GM12878 (cell line): ENCODE measurements around the gene SPAG16. TPM values are rescaled to one million over a fixed set of nuclear protein-coding genes. Genes with fewer than 3 reads are reported as not detected.

ENCODE experiments used
- ATAC-seq: fragments of 200-7000 bp; cut with Tn5 transposase; 3 replicates; pipeline ENCODE4 v1.9.1; 2020; ENCODE audit warnings: mild to moderate bottlenecking, moderate library complexity
- BruUV-seq: library from RNA; stranded (reverse); fragments of 400-500 nt; replicated peaks from 2 replicates; lab custom pipeline; 2021; lab: Mats Ljungman, UMichigan
- CTCF ChIA-PET: fragments of 300-600 bp; sonication (Branson Sonifier 250); formaldehyde crosslinking; extraction: SDS; loops from one replicate; lab custom pipeline; 2021; ENCODE audit warnings: inconsistent platforms; lab: Yijun Ruan, JAX
- POLR2A ChIA-PET: fragments of 350-600 bp; formaldehyde crosslinking; extraction: SDS; loops from one replicate; lab custom pipeline; 2021; ENCODE audit warnings: inconsistent platforms; lab: Charles Lee
- RAD21 ChIA-PET: fragments of 300-600 bp; sonication (Branson Sonifier 250); formaldehyde crosslinking; loops from one replicate; lab custom pipeline; 2023; ENCODE audit warnings: antibody characterized with exemption; ENCODE audit not compliant: unreplicated experiment; lab: Charles Lee
- SMC1A ChIA-PET: fragments of 300-600 bp; sonication (Branson Sonifier 250); formaldehyde crosslinking; loops from one replicate; lab custom pipeline; 2023; ENCODE audit not compliant: unreplicated experiment, uncharacterized antibody; lab: Charles Lee
- DNase-seq: peaks from one replicate; pipeline ENCODE4 v3.0.0-alpha.2; 2011; ENCODE audit warnings: low read depth, low spot score
- FAIRE-seq: peaks from 3 replicates; lab custom pipeline; 2011; peaks lifted over from hg19 to GRCh38; lab: Jason Lieb, UNC
- H2AFZ ChIP-seq: 2 replicates; pipeline ENCODE4 v1.6.0; 2011; ENCODE audit warnings: low read depth, low read length, control low read depth; ENCODE audit not compliant: control insufficient read depth
- H3K27ac ChIP-seq: 2 replicates; pipeline ENCODE4 v1.5.1; 2011; ENCODE audit warnings: control low read depth; ENCODE audit not compliant: control insufficient read depth, insufficient read depth
- H3K27me3 ChIP-seq, 2 experiments: replicated peaks in 1 of 2; 2 replicates each; pipeline versions ENCODE4 v1.6.0 to v1.6.1; 2011; ENCODE audit warnings: low read length in 1 of 2; ENCODE audit not compliant: control insufficient read depth in 2 of 2, insufficient read depth in 2 of 2
- H3K36me3 ChIP-seq, 2 experiments: 2 replicates each; pipeline ENCODE4 v1.5.1; 2011; ENCODE audit warnings: low read length in 1 of 2; ENCODE audit not compliant: control insufficient read depth in 2 of 2, insufficient read depth in 2 of 2
- H3K4me1 ChIP-seq: 2 replicates; pipeline ENCODE4 v1.6.1; 2011; ENCODE audit warnings: mild to moderate bottlenecking, low read length, moderate library complexity, mixed read lengths; ENCODE audit not compliant: control insufficient read depth, insufficient read depth
- H3K4me2 ChIP-seq: 2 replicates; pipeline ENCODE4 v1.6.0; 2011; ENCODE audit warnings: control low read depth; ENCODE audit not compliant: control insufficient read depth, insufficient read depth
- H3K4me3 ChIP-seq: fragments of 200-600 bp; sonication (generic); 2 replicates; pipeline ENCODE4 v1.5.1; 2016
- H3K79me2 ChIP-seq: 2 replicates; pipeline ENCODE4 v1.6.0; 2011; ENCODE audit warnings: low read length; ENCODE audit not compliant: control insufficient read depth, insufficient read depth
- H3K9ac ChIP-seq: 2 replicates; pipeline ENCODE4 v1.8.0; 2011; ENCODE audit warnings: low read length, control low read depth, mixed read lengths; ENCODE audit not compliant: control insufficient read depth, insufficient read depth
- H3K9me3 ChIP-seq: replicated peaks from 3 replicates; pipeline ENCODE4 v1.5.1; 2011; ENCODE audit warnings: mild to moderate bottlenecking, low read length; ENCODE audit not compliant: control insufficient read depth, insufficient read depth
- H4K20me1 ChIP-seq: 2 replicates; pipeline ENCODE4 v1.6.0; 2011; ENCODE audit not compliant: control insufficient read depth, insufficient read depth
- BACH1 ChIP-seq: fragments of 450-650 bp; IDR thresholded peaks from 2 replicates; pipeline ENCODE4 v1.6.1; 2017; ENCODE audit warnings: mild to moderate bottlenecking, borderline replicate concordance
- CEBPZ ChIP-seq: fragments of 150-350 bp; IDR thresholded peaks from 2 replicates; pipeline ENCODE4 v1.6.1; 2016; ENCODE audit warnings: low read depth, low read length
- HCFC1 ChIP-seq: fragments of 150-350 bp; IDR thresholded peaks from 2 replicates; pipeline ENCODE4 v1.6.1; 2014; ENCODE audit warnings: low read length
- WGBS: methylation state at CpG from one replicate; pipeline ENCODE4 v1.1.6; 2016; ENCODE audit warnings: low lambda C conversion rate; ENCODE audit not compliant: insufficient replicate concordance, insufficient coverage; ENCODE audit errors: missing lambda C conversion rate; 5-methylcytosine and 5-hydroxymethylcytosine counted together
- in situ Hi-C: fragments of 300-500 bp; cut with MboI; formaldehyde crosslinking; loops from 9 replicates; pipeline ENCODE4 v1.14.3; 2018; ENCODE audit warnings: mixed read lengths
- intact Hi-C: fragments of 100-400 bp; cut with micrococcal nuclease; formaldehyde crosslinking; loops from one replicate; pipeline ENCODE4 v1.14.2; 2022; ENCODE audit not compliant: unreplicated experiment
- polyA plus RNA-seq, 11 experiments: library from polyadenylated mRNA; depleted of rRNA in 4 of 11; unstranded in 6 of 11; stranded (reverse) in 5 of 11; fragments of >200 nt; fragmentation: Nextera tagmentation in 4 of 11; fragmentation: Illumina TruSeq in 1 of 11; extraction: Ambion mirVana in 4 of 11; extraction: Trizol in 1 of 11; gene quantifications; 1 replicate in 1 of 11; 2 replicates in 10 of 11; pipeline versions ENCODE4 v1.2.1 to v1.2.3, GENCODE V29; 2011 to 2016; ENCODE audit warnings: inconsistent platforms in 2 of 11, missing spikeins in 2 of 11, low read depth in 1 of 11
- total RNA-seq, 4 experiments: library from RNA; depleted of rRNA in 3 of 4; stranded (reverse); fragments of >200 nt in 3 of 4; fragmentation: Illumina TruSeq in 1 of 4; extraction: Trizol in 1 of 4; gene quantifications; 2 replicates each; pipeline versions ENCODE4 v1.2.1 to v1.2.3, GENCODE V29; 2013 to 2021

Gene SPAG16
- total and polyA plus RNA-seq, 10 of the 15 experiments (the other 5 are each of a cell fraction or from before 2014, with no cell fraction given), result 6.0 to 25.0 (median 15.2) TPM

- RAD21 ChIA-PET, result interaction anchor here (1.0 to 2.0 kb wide), 2 partner anchors 9 to 34 kb away, joined by 3 to 7 read pairs; no protein-coding TSS in a partner anchor
- POLR2A ChIA-PET, result no interaction called here
- in situ Hi-C loops, result no loop called here
- H3K27ac ChIP-seq, result no peak overlapping the region
- 53% methylated on average over 3 of the region's 3 CpGs for WGBS
- H3K36me3 ChIP-seq, result no peaks in the 10 kb centered on the region
- no peak for DNase-seq
- CTCF ChIA-PET, result no interaction called here
- no peaks in the 10 kb centered on the region for H3K9me3 ChIP-seq
- intact Hi-C loops, result loop anchor here (10.0 kb wide), 1 partner anchor 513 kb away; no protein-coding TSS in a partner anchor
- TF ChIP-seq HCFC1 (no peak), BACH1 (no peak), CEBPZ (no peak)
- TF ChIP-seq, all 136 proteins: peak for 0
- Histone ChIP-seq H3K4me3 (no peak overlapping the region), H2AFZ (no peak overlapping the region), H3K79me2 (no peaks in the 10 kb centered on the region), H4K20me1 (no peaks in the 10 kb centered on the region), H3K9ac (no peak overlapping the region), H3K27me3 (no peaks in the 10 kb centered on the region), H3K4me1 (no peaks in the 10 kb centered on the region), H3K4me2 (no peak overlapping the region)
- BruUV-seq, result no TSS peak
- FAIRE-seq, result no peak
- peak; percentile 21; the same call in 1 of the 3 replicates for ATAC-seq
- SMC1A ChIA-PET, result interaction anchor here (1.4 kb wide), 2 partner anchors 8 to 10 kb away, joined by 4 to 12 read pairs; no protein-coding TSS in a partner anchor
Measured at GRCh38 chr2:213757525-213757924, 473.3 kb downstream of the SPAG16 start.
